ENCODE results near the gene GRK1. TPM values are rescaled to one million over a fixed set of nuclear protein-coding genes. Genes with fewer than 3 reads are reported as not detected.
"Not testable (repeated sequence)": the region's sequence is repeated elsewhere in the genome, so short reads cannot be mapped to it uniquely, and the experiment has no call there.

GRK1 gene
- polyA plus RNA-seq, result not detected

DNA sequence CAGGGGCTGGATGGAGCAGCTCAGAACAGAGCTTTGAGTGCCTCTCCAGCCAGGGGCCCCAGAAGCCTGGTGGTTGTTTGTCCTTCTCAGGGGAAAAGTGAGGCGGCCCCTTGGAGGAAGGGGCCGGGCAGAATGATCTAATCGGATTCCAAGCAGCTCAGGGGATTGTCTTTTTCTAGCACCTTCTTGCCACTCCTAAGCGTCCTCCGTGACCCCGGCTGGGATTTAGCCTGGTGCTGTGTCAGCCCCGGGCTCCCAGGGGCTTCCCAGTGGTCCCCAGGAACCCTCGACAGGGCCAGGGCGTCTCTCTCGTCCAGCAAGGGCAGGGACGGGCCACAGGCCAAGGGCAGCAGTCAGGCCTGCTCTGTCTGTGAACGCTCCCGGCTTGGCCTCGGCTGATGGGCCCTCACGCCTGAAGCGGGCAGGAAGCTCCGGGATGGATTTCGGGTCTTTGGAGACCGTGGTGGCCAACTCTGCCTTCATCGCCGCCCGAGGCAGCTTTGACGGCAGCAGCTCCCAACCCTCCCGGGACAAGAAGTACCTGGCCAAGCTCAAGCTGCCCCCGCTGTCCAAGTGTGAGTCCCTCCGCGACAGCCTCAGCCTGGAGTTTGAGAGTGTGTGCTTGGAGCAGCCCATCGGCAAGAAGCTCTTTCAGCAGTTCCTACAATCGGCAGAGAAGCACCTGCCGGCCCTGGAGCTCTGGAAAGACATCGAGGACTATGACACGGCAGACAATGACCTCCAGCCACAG lies at the start of gene GRK1:
GRK1 (plus strand) TSS at position 269 of the 751 bp plus-strand sequence; CDS start at position 437, 168 bp downstream.
- no peak within 1 kb of the TSS for H3K27ac ChIP-seq (ENCODE audit: low read depth in 2 of 2, low read length in 1 of 2)
- whole genome bisulfite sequencing, 2 donors, result 86 to 87% methylated on average over 32 of the region's 32 CpGs
- peaks cover 0 to 6% of the 10 kb centered on the region in 2 donors for H3K4me1 ChIP-seq (ENCODE audit: control insufficient read depth in 2 of 2, insufficient read depth in 2 of 2, low read length in 1 of 2)
- no peak within 1 kb of the TSS for H3K4me3 ChIP-seq (ENCODE audit: low read depth in 1 of 2, low read length in 2 of 2)
- H3K36me3 ChIP-seq (ENCODE audit: control insufficient read depth in 2 of 2, insufficient read depth in 2 of 2, low read length in 1 of 2), result no peaks in the 10 kb centered on the region
- no peaks in the 10 kb centered on the region for H3K9me3 ChIP-seq (ENCODE audit: control insufficient read depth in 2 of 2, insufficient read depth in 1 of 2, low read depth in 1 of 2, low read length in 1 of 2)
- H3K27me3 ChIP-seq (ENCODE audit: control insufficient read depth in 1 of 2, insufficient read depth in 2 of 2, low read length in 2 of 2), result no peaks in the 10 kb centered on the region

DNA sequence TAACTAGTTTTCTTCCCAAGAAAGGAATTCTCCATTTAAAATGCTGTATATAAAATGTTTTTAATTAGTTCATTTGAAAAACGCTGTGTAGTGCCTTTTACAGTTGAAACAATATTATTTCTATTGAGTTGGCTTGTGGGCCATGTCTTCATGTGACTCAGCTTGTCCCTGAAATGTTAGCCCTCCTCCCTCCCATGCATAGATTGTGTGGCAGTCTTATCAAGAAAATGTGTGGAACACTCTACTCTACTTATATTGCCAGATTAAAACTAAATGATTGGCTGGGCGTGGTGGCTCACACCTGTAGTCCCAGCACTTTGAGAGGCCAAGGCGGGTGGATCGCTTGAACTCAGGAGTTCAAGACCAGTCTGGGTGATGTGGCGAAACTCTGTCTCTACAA lies 49.1 kb upstream of the GRK1 start:
- WGBS, 2 donors, result 92 to 97% methylated on average over 5 of the region's 5 CpGs
- no peaks in the 10 kb centered on the region for H3K27me3 ChIP-seq (ENCODE audit: control insufficient read depth in 1 of 2, insufficient read depth in 2 of 2, low read length in 2 of 2)
- no peaks in the 10 kb centered on the region for H3K9me3 ChIP-seq (ENCODE audit: control insufficient read depth in 2 of 2, insufficient read depth in 1 of 2, low read depth in 1 of 2, low read length in 1 of 2)
- peaks cover 0 to 21% of the 10 kb centered on the region in 2 donors for H3K36me3 ChIP-seq (ENCODE audit: control insufficient read depth in 2 of 2, insufficient read depth in 2 of 2, low read length in 1 of 2)
- H3K27ac ChIP-seq (ENCODE audit: low read depth in 2 of 2, low read length in 1 of 2), result no peak overlapping the region
- no peak overlapping the region for H3K4me3 ChIP-seq (ENCODE audit: low read depth in 1 of 2, low read length in 2 of 2)
- H3K4me1 ChIP-seq (ENCODE audit: control insufficient read depth in 2 of 2, insufficient read depth in 2 of 2, low read length in 1 of 2), result no peaks in the 10 kb centered on the region

DNA sequence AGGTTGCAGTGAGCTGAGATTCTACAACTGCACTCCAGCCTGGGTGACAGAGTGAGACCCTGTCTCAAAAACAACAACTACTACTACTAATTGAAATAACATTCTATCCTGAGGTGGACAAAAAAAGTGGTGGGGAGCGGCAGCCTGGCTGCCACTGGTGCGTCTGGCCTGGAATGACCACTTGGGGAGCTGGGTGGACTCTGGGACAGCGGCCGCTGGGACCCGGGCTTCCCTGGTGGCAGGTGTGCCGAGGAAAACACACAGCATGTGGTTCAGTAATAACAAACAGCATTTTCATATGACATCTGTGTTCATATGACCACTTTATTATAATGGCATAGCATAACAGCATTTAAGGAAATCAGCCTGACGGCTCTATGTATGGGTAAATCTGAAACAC lies 48.6 kb upstream of the GRK1 start:
- H3K27ac ChIP-seq (ENCODE audit: low read depth in 2 of 2, low read length in 1 of 2), result no peak overlapping the region
- WGBS, 2 donors, result 93 to 95% methylated on average over 7 of the region's 7 CpGs
- H3K27me3 ChIP-seq (ENCODE audit: control insufficient read depth in 1 of 2, insufficient read depth in 2 of 2, low read length in 2 of 2), result no peaks in the 10 kb centered on the region
- no peaks in the 10 kb centered on the region for H3K9me3 ChIP-seq (ENCODE audit: control insufficient read depth in 2 of 2, insufficient read depth in 1 of 2, low read depth in 1 of 2, low read length in 1 of 2)
- no peaks in the 10 kb centered on the region for H3K4me1 ChIP-seq (ENCODE audit: control insufficient read depth in 2 of 2, insufficient read depth in 2 of 2, low read length in 1 of 2)
- H3K36me3 ChIP-seq (ENCODE audit: control insufficient read depth in 2 of 2, insufficient read depth in 2 of 2, low read length in 1 of 2), result peaks cover 0 to 23% of the 10 kb centered on the region in 2 donors
- H3K4me3 ChIP-seq (ENCODE audit: low read depth in 1 of 2, low read length in 2 of 2), result no peak overlapping the region

DNA sequence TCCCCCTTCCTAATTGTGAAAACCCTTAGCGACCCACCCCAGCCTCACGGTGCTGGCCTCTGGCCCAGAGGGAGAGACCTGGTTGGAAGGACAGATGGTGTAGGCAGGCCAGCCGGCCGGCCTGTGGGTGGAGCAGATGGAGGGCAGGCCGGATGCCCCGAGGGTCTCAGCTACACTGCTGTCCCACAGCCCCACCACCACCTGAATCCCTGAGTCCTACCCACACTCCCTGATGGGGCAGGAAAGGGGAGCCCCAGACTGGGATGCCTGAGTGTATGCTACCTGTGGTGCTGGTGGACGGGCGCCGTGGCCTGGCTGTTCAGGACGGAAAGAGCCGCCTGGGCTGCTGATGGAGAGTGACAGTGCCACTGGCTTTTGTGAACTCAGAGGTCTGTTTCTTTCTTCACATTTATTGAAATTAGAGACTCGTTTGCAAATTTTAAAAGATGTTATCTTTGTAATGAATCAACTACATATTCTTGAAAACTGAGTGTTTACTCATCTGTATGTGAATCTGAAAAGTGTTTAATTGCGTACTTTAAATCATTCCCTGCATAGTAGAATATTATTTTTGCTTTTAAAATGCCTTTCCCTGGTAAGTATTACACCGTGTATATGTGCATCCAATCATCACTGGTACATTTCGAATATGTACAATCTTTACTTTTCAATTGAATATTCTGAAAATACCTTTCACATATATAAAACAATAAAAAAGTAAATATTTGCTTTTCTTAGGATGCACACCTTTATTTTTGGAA lies 46.8 kb upstream of the GRK1 start:
- Histone ChIP-seq H3K9me3 (ENCODE audit: control insufficient read depth in 2 of 2, insufficient read depth in 1 of 2, low read depth in 1 of 2, low read length in 1 of 2) (no peaks in the 10 kb centered on the region), H3K36me3 (ENCODE audit: control insufficient read depth in 2 of 2, insufficient read depth in 2 of 2, low read length in 1 of 2) (peaks cover 0 to 26% of the 10 kb centered on the region in 2 donors), H3K4me3 (ENCODE audit: low read depth in 1 of 2, low read length in 2 of 2) (no peak overlapping the region), H3K4me1 (ENCODE audit: control insufficient read depth in 2 of 2, insufficient read depth in 2 of 2, low read length in 1 of 2) (no peaks in the 10 kb centered on the region), H3K27me3 (ENCODE audit: control insufficient read depth in 1 of 2, insufficient read depth in 2 of 2, low read length in 2 of 2) (no peaks in the 10 kb centered on the region), H3K27ac (ENCODE audit: low read depth in 2 of 2, low read length in 1 of 2) (no peak overlapping the region)
- WGBS, 2 donors, result 75 to 86% methylated on average over 14 to 15 of the region's 15 CpGs

DNA sequence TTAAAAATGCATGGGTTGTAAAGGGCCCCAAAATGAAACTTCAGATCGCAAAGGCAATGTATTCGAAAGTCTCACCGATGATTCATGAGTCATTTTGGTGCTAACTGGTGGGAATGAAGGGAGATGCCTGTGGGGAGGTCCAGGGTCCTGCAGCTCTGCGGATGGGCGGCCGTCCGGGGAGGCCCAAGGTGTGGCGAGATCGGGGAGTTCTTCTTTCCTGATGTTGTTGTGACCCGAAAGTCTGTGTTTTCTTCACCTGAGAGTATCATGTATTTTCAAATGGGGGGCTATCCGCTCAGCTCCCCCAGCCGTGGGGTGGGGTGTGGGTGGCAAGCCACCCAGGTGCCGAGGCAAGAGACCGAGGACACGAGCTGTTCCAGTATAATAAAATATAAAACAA lies 46.0 kb upstream of the GRK1 start:
- Histone ChIP-seq H3K27ac (ENCODE audit: low read depth in 2 of 2, low read length in 1 of 2) (no peak overlapping the region), H3K9me3 (ENCODE audit: control insufficient read depth in 2 of 2, insufficient read depth in 1 of 2, low read depth in 1 of 2, low read length in 1 of 2) (no peaks in the 10 kb centered on the region), H3K4me3 (ENCODE audit: low read depth in 1 of 2, low read length in 2 of 2) (no peak overlapping the region), H3K4me1 (ENCODE audit: control insufficient read depth in 2 of 2, insufficient read depth in 2 of 2, low read length in 1 of 2) (no peaks in the 10 kb centered on the region), H3K36me3 (ENCODE audit: control insufficient read depth in 2 of 2, insufficient read depth in 2 of 2, low read length in 1 of 2) (peaks cover 0 to 24% of the 10 kb centered on the region in 2 donors), H3K27me3 (ENCODE audit: control insufficient read depth in 1 of 2, insufficient read depth in 2 of 2, low read length in 2 of 2) (no peaks in the 10 kb centered on the region)
- 97 to 98% methylated on average over 15 of the region's 15 CpGs for WGBS, 2 donors

DNA sequence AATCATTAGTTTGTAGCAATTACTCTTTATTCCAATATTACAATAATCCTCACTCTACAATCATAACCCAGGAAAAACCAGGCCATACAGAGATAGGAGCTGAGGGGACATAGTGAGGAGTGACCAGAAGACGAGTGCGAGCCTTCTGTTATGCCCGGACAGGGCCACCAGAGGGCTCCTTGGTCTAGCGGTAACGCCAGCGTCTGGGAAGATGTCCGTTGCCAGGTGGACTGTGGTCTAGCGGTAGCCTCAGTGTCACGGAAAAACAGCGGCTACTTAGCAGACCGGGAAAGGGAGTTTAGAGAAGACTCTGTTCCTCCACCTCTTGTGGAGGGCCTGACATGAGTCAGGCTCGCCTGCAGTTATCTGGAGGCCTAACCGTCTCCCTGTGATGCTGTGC lies 45.5 kb upstream of the GRK1 start:
- 80 to 86% methylated on average over 13 of the region's 13 CpGs for WGBS, 2 donors
- not testable (repeated sequence) for H3K4me1 ChIP-seq (ENCODE audit: control insufficient read depth in 2 of 2, insufficient read depth in 2 of 2, low read length in 1 of 2); H3K27me3 ChIP-seq (ENCODE audit: control insufficient read depth in 1 of 2, insufficient read depth in 2 of 2, low read length in 2 of 2); H3K9me3 ChIP-seq (ENCODE audit: control insufficient read depth in 2 of 2, insufficient read depth in 1 of 2, low read depth in 1 of 2, low read length in 1 of 2); H3K27ac ChIP-seq (ENCODE audit: low read depth in 2 of 2, low read length in 1 of 2); H3K4me3 ChIP-seq (ENCODE audit: low read depth in 1 of 2, low read length in 2 of 2)
- H3K36me3 ChIP-seq (ENCODE audit: control insufficient read depth in 2 of 2, insufficient read depth in 2 of 2, low read length in 1 of 2), result peaks cover 0 to 24% of the 10 kb centered on the region in 2 donors

DNA sequence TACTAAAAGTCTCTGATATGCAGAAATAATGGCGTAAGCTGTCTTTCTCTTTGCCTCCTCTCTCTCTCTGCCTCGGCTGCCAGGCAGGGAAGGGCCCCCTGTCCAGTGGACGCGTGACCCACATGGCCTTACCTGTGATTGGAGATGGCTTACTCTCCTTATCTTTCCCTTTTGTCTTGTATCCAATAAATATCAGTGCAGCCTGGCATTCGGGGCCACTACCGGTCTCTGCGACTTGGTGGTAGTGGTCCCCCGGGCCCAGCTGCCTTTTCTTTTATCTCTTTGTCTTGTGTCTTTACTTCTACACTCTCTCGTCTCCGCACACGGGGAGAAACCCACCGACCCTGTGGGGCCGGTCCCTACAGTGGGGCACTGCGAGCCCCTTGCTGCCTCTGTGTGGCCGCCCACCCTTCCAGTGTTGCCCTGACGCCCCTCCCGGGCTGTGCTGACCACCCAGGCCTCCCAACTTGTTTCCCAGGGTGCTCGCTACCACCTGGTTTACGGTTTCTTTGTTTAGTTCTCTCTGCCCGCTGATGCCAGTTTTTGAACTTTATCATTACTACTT lies 45.0 kb upstream of the GRK1 start:
- 95 to 97% methylated on average over 20 of the region's 20 CpGs for WGBS, 2 donors
- H3K27me3 ChIP-seq (ENCODE audit: control insufficient read depth in 1 of 2, insufficient read depth in 2 of 2, low read length in 2 of 2); H3K4me3 ChIP-seq (ENCODE audit: low read depth in 1 of 2, low read length in 2 of 2); H3K27ac ChIP-seq (ENCODE audit: low read depth in 2 of 2, low read length in 1 of 2); H3K4me1 ChIP-seq (ENCODE audit: control insufficient read depth in 2 of 2, insufficient read depth in 2 of 2, low read length in 1 of 2); H3K9me3 ChIP-seq (ENCODE audit: control insufficient read depth in 2 of 2, insufficient read depth in 1 of 2, low read depth in 1 of 2, low read length in 1 of 2): not testable (repeated sequence)
- peaks cover 2 to 24% of the 10 kb centered on the region in 2 donors for H3K36me3 ChIP-seq (ENCODE audit: control insufficient read depth in 2 of 2, insufficient read depth in 2 of 2, low read length in 1 of 2)

DNA sequence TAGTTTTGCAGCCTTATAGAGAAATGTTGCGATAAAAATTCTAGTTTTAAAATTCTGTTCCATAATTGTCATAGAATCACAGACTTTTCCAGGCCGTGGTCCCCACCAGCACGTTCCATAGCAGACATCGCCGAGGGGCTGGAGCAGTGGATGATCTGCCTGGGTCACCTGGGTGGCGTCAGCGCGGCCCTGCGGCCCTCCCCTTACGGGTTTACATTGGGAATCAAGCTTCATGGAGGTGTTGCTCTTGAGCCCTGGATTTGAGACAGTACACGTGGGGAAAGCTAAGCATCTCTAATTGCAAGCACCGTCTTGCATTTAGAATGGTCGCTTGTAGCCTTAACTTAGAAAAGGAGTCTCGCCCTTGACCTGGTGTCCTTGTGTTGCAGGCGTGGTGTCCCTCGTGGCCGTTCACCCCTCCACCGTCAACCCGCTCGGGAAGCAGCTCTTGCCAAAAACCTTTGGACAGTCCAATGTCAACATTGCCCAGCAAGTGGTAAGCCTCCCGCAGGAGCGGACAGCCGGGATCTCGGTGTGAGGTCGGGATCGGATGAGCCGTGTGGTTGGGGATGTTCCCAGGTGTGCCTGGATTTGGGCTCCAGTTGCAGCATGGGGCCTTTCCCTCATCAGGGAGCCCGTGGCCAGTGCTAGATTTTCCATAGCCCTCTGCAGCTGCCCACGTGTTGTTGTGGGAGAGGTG lies 44.1 kb upstream of the GRK1 start:
- H3K27me3 ChIP-seq (ENCODE audit: control insufficient read depth in 1 of 2, insufficient read depth in 2 of 2, low read length in 2 of 2), result no peaks in the 10 kb centered on the region
- no peaks in the 10 kb centered on the region for H3K4me1 ChIP-seq (ENCODE audit: control insufficient read depth in 2 of 2, insufficient read depth in 2 of 2, low read length in 1 of 2)
- WGBS, 2 donors, result 92 to 93% methylated on average over 29 of the region's 29 CpGs
- H3K27ac ChIP-seq (ENCODE audit: low read depth in 2 of 2, low read length in 1 of 2), result no peak overlapping the region
- H3K4me3 ChIP-seq (ENCODE audit: low read depth in 1 of 2, low read length in 2 of 2), result no peak overlapping the region
- H3K36me3 ChIP-seq (ENCODE audit: control insufficient read depth in 2 of 2, insufficient read depth in 2 of 2, low read length in 1 of 2), result peaks cover 5 to 24% of the 10 kb centered on the region in 2 donors
- no peaks in the 10 kb centered on the region for H3K9me3 ChIP-seq (ENCODE audit: control insufficient read depth in 2 of 2, insufficient read depth in 1 of 2, low read depth in 1 of 2, low read length in 1 of 2)

DNA sequence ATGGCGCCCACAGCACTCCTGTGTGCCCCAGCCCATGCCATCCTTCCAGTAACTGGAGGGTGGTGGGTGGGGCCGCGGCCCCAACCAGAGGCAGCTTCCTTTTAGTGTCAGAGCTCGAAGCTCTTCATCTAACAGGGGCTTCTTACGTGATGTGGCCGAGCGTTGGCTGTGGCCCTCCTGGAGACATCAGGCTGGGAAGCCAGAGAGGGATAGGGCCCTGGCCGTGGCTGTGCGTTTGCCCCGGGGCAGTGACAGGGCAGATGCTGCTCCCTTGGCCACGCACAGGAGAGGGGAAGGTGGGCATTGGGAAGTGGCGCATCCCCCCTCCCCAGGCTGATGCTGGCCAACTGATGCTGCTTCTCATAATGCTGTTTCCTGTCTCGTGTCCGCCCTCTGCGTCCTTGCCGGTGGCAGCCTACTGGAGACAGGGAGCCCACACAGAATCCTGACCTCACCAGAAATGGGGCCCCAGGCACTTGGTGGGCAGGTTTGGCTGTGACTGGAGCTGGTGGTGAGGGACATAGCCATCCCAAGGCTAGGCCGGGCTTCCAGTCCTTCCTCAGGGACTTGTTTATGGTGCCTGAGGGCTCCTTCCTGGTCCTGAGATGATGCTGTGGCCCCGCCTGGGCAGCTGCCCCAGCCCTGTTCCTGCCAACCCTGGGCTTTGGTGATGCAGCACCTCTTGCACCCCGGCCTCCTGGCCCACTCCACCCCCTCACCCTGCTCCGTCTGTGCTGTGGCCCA lies 43.4 kb upstream of the GRK1 start:
- Histone ChIP-seq H3K36me3 (ENCODE audit: control insufficient read depth in 2 of 2, insufficient read depth in 2 of 2, low read length in 1 of 2) (peaks cover 5 to 25% of the 10 kb centered on the region in 2 donors), H3K9me3 (ENCODE audit: control insufficient read depth in 2 of 2, insufficient read depth in 1 of 2, low read depth in 1 of 2, low read length in 1 of 2) (no peaks in the 10 kb centered on the region), H3K4me3 (ENCODE audit: low read depth in 1 of 2, low read length in 2 of 2) (no peak overlapping the region), H3K27me3 (ENCODE audit: control insufficient read depth in 1 of 2, insufficient read depth in 2 of 2, low read length in 2 of 2) (no peaks in the 10 kb centered on the region), H3K4me1 (ENCODE audit: control insufficient read depth in 2 of 2, insufficient read depth in 2 of 2, low read length in 1 of 2) (no peaks in the 10 kb centered on the region), H3K27ac (ENCODE audit: low read depth in 2 of 2, low read length in 1 of 2) (no peak overlapping the region)
- 96 to 97% methylated on average over 20 of the region's 20 CpGs for WGBS, 2 donors
